ENCODE data around the gene RPL39. TPM values are rescaled to one million over a fixed set of nuclear protein-coding genes. Genes with fewer than 3 reads are reported as not detected.

Gene RPL39
- 3,268 to 6,888 TPM (median 3,499 TPM) in 5 replicates for total RNA-seq (2022; extraction: Qiagen RNA extraction; ENCODE audit: low read depth)

DNA sequence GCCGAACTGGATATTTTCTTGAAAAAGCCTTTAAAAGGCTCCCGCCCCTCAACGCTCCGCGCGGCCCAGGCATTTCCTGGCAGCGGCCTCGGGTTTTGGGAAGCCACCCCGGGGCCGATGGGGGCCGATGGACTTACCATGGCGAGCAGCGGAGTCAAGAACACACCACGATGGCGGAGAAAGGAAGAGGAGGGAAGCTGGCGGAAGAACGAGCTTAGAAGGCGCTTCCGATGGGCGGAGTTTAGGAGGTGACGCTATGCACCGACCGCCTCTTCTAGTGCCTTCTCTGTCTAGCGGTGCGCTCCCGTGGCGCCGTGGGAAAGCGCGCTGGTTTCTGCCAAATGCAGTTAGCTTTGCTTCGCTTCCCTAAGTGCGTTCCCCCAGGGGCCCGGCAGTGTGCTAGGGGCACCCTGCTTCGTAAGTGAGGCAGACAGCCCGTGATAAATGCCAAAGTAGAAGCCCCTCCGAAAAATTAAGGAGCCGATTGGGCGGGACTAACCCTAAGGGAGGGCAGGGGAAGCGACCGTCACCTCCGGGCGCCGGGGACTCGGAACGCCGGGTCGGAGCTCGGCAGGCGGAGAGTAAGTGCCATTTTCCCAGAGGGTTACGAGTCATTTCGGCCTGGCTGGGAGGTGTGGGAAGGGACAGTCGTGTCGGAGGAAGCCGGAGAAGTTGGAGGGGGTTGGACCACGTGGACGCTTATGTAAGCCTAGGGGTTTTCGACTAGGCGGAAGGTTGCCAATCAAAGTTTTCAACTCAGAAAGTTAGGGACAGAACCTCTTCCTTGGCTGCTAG is at the start of gene RPL39:
Gene RPL39 (minus strand): TSS at position 194 of the 795 bp plus-strand sequence. CDS start 54 bp downstream, at position 140.

DNA sequence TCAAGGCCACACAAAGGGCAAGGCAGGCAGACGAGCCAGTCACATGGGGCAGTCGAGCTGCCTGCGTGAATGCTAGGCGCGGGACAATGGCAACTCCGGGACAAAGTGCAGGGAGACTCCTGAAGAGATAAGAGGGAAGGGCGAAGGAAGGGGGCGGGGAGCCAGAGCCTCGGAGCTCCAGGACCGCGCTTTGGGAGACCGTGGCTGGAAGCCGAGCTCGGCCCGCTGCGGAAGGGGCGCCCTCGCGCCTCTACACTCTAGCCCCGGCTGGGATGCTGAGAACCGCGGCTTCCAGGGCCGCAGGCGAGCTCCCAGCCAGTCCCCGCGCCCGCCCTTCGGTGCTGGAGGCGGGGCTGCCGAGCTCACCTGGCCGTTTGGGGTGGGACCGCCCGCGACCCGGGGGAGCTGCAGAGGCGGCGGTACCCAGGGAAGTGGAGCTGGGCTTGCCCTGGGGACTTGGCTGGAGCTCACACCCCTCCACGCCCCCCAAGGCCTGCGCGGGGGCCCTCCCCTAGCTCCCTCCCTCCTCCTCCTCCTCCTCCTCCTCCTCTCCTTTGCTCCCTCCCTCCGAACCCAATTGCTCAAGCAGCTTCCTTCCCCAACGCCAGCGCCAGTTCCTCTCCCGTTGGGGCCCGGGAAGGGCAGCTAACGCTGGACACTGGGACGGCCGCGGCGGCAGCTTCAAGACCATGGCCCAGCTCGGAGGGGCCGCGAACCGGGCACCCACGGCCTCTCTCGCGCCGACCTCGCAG is 33.3 kb downstream of the RPL39 start, which contains the start of gene SOWAHD:
Gene SOWAHD (plus strand): TSS at position 610 of the 752 bp plus-strand sequence. CDS start 80 bp downstream, at position 690.

Other genes starting within 250 kb of the RPL39 start
- 29.2 to 38.2 TPM (median 32.4 TPM) in 5 replicates for gene STEEP1, start 226.2 kb downstream of the RPL39 start, total RNA-seq (2022; extraction: Qiagen RNA extraction; ENCODE audit: low read depth)
- 131 to 159 TPM (median 144 TPM) in 5 replicates for gene UBE2A, start 217.1 kb downstream of the RPL39 start, total RNA-seq (2022; extraction: Qiagen RNA extraction; ENCODE audit: low read depth)
- 14.9 to 19.6 TPM (median 17.0 TPM) in 5 replicates for gene NKRF, start 185.2 kb downstream of the RPL39 start, total RNA-seq (2022; extraction: Qiagen RNA extraction; ENCODE audit: low read depth)
- 10.3 to 11.7 TPM (median 11.5 TPM) in 5 replicates for gene SEPTIN6, start 98.5 kb downstream of the RPL39 start, total RNA-seq (2022; extraction: Qiagen RNA extraction; ENCODE audit: low read depth)
- 0.29 TPM in 1 of 5 replicates, not detected in the others for gene SOWAHD, start 33.0 kb downstream of the RPL39 start, total RNA-seq (2022; extraction: Qiagen RNA extraction; ENCODE audit: low read depth)
- gene UPF3B, start 61.3 kb upstream of the RPL39 start, total RNA-seq (2022; extraction: Qiagen RNA extraction; ENCODE audit: low read depth): 17.9 to 30.4 TPM (median 18.7 TPM) in 5 replicates
- 28.7 to 34.0 TPM (median 30.2 TPM) in 5 replicates for gene RNF113A, start 80.1 kb upstream of the RPL39 start, total RNA-seq (2022; extraction: Qiagen RNA extraction; ENCODE audit: low read depth)
- gene NDUFA1, start 80.2 kb upstream of the RPL39 start, total RNA-seq (2022; extraction: Qiagen RNA extraction; ENCODE audit: low read depth): 228 to 396 TPM (median 256 TPM) in 5 replicates
- gene AKAP14, start 104.3 kb upstream of the RPL39 start, total RNA-seq (2022; extraction: Qiagen RNA extraction; ENCODE audit: low read depth): not detected in 5 replicates
- 7.3 to 14.4 TPM (median 7.9 TPM) in 5 replicates for gene NKAP, start 152.1 kb upstream of the RPL39 start, total RNA-seq (2022; extraction: Qiagen RNA extraction; ENCODE audit: low read depth)

Measured in A549 treated with ZK216348 at 1 μM for 4 hours (cell line).